PC-9 (cell line): ENCODE measurements around the gene EXOC3L2.

Source experiments
- CTCF ChIP-seq: fragments of 200-600 bp; sonication (generic); conservative IDR thresholded peaks from 2 replicates; pipeline ENCODE4 v1.6.1; 2017; ENCODE audit warnings: mixed run types, antibody characterized with exemption, mild to moderate bottlenecking, moderate library complexity
- EZH2 ChIP-seq: fragments of 200-600 bp; sonication (generic); IDR thresholded peaks from 2 replicates; pipeline ENCODE4 v1.8.0; 2017; ENCODE audit warnings: antibody characterized with exemption, low read depth

DNA sequence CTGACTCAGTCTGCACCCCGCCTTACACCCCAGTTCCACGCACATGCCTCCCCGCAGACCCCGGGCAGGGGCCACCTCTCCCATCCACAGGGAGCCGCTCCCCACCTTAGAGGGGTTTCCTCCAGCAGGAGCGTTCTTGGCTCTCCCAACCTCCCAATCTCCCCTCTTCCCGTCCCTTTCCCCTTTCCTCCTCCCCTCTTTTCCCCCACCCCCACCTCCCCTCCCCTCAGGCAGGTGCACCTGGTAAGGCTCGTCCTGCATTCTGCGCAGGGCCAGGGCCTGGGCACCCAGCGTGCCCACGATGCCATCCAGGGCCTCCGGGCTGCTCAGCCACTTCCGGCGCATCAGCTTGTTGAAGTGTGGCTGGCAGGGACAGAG, 27.3 kb downstream of the EXOC3L2 start:
- TF ChIP-seq CTCF = no peak
- TF ChIP-seq EZH2 = no peak
